Measurements from ENCODE around the gene VWA1. TPM values are rescaled to one million over a fixed set of nuclear protein-coding genes. Genes with fewer than 3 reads are reported as not detected.

Gene VWA1
- total RNA-seq, 1 donor from 2014 or later = 2.4 TPM

DNA sequence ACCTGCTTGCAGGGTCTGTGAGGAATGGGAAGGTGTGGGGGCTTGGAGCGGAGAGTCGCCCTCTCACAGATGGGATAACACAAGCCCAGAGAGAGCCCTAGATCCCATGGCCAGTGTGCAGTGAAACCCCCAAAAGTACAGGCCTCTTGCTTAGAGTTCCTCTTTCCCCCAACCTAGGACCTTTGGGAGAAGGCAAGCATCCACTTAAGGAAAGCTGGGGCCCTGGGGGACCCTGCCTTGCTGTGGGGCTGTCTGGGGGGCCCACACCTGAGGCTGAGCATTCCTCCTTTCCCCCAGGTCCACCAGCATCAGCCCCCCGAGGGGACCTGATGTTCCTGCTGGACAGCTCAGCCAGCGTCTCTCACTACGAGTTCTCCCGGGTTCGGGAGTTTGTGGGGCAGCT, 1.1 kb downstream of the VWA1 start:
- peaks cover 7% of the 10 kb centered on the region for H4K20me1 ChIP-seq (ENCODE audit: low read depth)
- peaks cover 27% of the 10 kb centered on the region for H3K4me1 Mint-ChIP-seq
- peaks cover 37% of the 10 kb centered on the region for H3K4me1 ChIP-seq
- peaks cover 45% of the 10 kb centered on the region for H3F3A ChIP-seq (ENCODE audit: low read depth)
- H3K36me3 Mint-ChIP-seq = no peaks in the 10 kb centered on the region
- H3K36me3 ChIP-seq = no peaks in the 10 kb centered on the region
- no peak overlapping the region for H3K4me3 ChIP-seq
- peak overlapping the region; percentile 89 for H3K4me2 ChIP-seq
- H3K27ac Mint-ChIP-seq = no peak overlapping the region
- no peaks in the 10 kb centered on the region for H3K79me2 ChIP-seq (ENCODE audit: low read depth)
- peaks cover 35% of the 10 kb centered on the region for H3K27me3 ChIP-seq
- no peaks in the 10 kb centered on the region for H3K9me3 ChIP-seq (ENCODE audit: low read depth)
- H3K9ac ChIP-seq = no peak overlapping the region
- H2AFZ ChIP-seq (replicated peaks) = no peak overlapping the region
- no peak for DNase-seq (ENCODE audit: low spot score)
- TF ChIP-seq, protein P1, sequence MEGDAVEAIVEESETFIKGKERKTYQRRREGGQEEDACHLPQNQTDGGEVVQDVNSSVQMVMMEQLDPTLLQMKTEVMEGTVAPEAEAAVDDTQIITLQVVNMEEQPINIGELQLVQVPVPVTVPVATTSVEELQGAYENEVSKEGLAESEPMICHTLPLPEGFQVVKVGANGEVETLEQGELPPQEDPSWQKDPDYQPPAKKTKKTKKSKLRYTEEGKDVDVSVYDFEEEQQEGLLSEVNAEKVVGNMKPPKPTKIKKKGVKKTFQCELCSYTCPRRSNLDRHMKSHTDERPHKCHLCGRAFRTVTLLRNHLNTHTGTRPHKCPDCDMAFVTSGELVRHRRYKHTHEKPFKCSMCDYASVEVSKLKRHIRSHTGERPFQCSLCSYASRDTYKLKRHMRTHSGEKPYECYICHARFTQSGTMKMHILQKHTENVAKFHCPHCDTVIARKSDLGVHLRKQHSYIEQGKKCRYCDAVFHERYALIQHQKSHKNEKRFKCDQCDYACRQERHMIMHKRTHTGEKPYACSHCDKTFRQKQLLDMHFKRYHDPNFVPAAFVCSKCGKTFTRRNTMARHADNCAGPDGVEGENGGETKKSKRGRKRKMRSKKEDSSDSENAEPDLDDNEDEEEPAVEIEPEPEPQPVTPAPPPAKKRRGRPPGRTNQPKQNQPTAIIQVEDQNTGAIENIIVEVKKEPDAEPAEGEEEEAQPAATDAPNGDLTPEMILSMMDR (IDR thresholded peaks at IDR 0.05) = no peak
- no peak for TF ChIP-seq EZH2phosphoT487 (IDR thresholded peaks at IDR 0.05)
- no peak for TF ChIP-seq EZH2 (IDR thresholded peaks at IDR 0.05)
- peak overlapping the region; percentile 85 for H3K4me3 Mint-ChIP-seq
- H3K27ac ChIP-seq = no peak overlapping the region
- H3K27me3 Mint-ChIP-seq (ENCODE audit: insufficient read depth, low read depth) = peaks cover 10% of the 10 kb centered on the region
- H3K9me3 Mint-ChIP-seq = no peaks in the 10 kb centered on the region

DNA sequence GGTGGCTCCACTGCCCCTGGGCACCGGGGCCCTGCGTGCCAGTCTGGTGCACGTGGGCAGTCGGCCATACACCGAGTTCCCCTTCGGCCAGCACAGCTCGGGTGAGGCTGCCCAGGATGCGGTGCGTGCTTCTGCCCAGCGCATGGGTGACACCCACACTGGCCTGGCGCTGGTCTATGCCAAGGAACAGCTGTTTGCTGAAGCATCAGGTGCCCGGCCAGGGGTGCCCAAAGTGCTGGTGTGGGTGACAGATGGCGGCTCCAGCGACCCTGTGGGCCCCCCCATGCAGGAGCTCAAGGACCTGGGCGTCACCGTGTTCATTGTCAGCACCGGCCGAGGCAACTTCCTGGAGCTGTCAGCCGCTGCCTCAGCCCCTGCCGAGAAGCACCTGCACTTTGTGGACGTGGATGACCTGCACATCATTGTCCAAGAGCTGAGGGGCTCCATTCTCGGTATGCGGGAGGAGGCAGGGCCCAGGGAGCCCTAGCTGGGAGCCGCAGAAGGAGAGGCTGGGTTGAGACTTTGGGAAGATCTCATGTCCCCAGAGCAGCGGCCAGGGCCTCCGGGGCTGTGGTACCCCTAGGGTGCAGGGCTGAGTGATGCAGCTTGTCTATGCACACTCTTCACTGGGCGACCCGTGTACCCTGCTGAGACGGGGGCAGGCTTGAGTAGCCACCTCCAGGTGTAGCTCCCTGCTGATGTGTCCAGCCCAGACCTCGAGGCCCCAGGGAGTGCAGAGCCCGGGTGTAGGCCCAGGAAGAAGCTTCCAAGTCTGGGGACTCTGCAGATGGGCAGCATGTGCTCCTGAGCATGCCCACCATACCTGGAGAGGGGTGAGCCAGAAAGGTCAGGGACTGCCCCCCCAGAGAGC, 1.8 kb downstream of the VWA1 start:
- no peak for DNase-seq (ENCODE audit: low spot score)
- H3K4me2 ChIP-seq = no peak overlapping the region
- H4K20me1 ChIP-seq (ENCODE audit: low read depth) = peaks cover 7% of the 10 kb centered on the region
- peaks cover 35% of the 10 kb centered on the region for H3K27me3 ChIP-seq
- no peak overlapping the region for H2AFZ ChIP-seq (replicated peaks)
- H3K4me1 ChIP-seq = peaks cover 31% of the 10 kb centered on the region
- peaks cover 11% of the 10 kb centered on the region for H3K27me3 Mint-ChIP-seq (ENCODE audit: insufficient read depth, low read depth)
- no peak overlapping the region for H3K27ac ChIP-seq
- H3F3A ChIP-seq (ENCODE audit: low read depth) = peaks cover 38% of the 10 kb centered on the region
- H3K4me1 Mint-ChIP-seq = peaks cover 22% of the 10 kb centered on the region
- TF ChIP-seq, protein P1 (IDR thresholded peaks at IDR 0.05) = no peak
- TF ChIP-seq EZH2phosphoT487 (IDR thresholded peaks at IDR 0.05) (no peak), EZH2 (IDR thresholded peaks at IDR 0.05) (no peak)
- H3K9me3 ChIP-seq (ENCODE audit: low read depth) = no peaks in the 10 kb centered on the region
- no peaks in the 10 kb centered on the region for H3K36me3 Mint-ChIP-seq
- H3K4me3 ChIP-seq = no peak overlapping the region
- H3K27ac Mint-ChIP-seq = no peak overlapping the region
- H3K9me3 Mint-ChIP-seq = no peaks in the 10 kb centered on the region
- H3K4me3 Mint-ChIP-seq = no peak overlapping the region
- no peaks in the 10 kb centered on the region for H3K36me3 ChIP-seq
- no peak overlapping the region for H3K9ac ChIP-seq
- no peaks in the 10 kb centered on the region for H3K79me2 ChIP-seq (ENCODE audit: low read depth)

DNA sequence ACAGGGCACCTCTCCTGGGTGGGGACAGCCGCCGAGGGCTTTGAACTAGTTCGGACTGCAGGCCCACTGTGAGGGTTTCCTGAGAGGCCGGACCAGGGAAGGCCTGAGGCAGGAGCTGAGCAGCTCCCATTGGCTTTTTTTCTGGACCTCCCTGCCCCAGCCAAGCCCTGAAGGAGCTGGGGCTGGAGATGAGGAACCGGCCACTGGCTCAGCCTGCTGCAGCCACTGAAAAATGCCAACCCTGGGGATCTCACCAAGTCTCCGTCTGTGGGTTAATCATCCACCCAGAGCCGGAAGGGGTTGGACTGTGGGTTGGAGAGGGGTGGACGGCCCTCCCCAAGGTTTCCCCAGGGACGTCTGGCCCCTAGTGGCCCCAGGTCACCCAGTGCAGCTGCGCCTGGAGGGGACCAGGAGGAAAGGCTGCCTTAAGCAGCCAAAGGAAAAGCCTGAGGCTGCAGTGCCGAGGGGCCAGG, 2.5 kb downstream of the VWA1 start:
- Mint-ChIP-seq H3K4me1 (peaks cover 18% of the 10 kb centered on the region), H3K4me3 (no peak overlapping the region), H3K36me3 (no peaks in the 10 kb centered on the region), H3K27ac (no peak overlapping the region), H3K9me3 (no peaks in the 10 kb centered on the region), H3K27me3 (ENCODE audit: insufficient read depth, low read depth) (peaks cover 11% of the 10 kb centered on the region)
- Histone ChIP-seq H3K4me1 (peaks cover 24% of the 10 kb centered on the region), H3K9me3 (ENCODE audit: low read depth) (no peaks in the 10 kb centered on the region), H3K4me3 (no peak overlapping the region), H3K27me3 (peaks cover 35% of the 10 kb centered on the region), H3K79me2 (ENCODE audit: low read depth) (no peaks in the 10 kb centered on the region), H3K27ac (no peak overlapping the region), H3K9ac (no peak overlapping the region), H3K36me3 (no peaks in the 10 kb centered on the region), H4K20me1 (ENCODE audit: low read depth) (peaks cover 7% of the 10 kb centered on the region), H3F3A (ENCODE audit: low read depth) (peaks cover 33% of the 10 kb centered on the region), H2AFZ (replicated peaks) (no peak overlapping the region), H3K4me2 (no peak overlapping the region)
- TF ChIP-seq, protein P1 (IDR thresholded peaks at IDR 0.05) = no peak
- no peak for TF ChIP-seq EZH2phosphoT487 (IDR thresholded peaks at IDR 0.05)
- TF ChIP-seq EZH2 (IDR thresholded peaks at IDR 0.05) = no peak
- DNase-seq (ENCODE audit: low spot score) = no peak
